Epithelial cell of esophagus (primary cell): Measurements from ENCODE around the gene STK10.

Experiments
- DNase-seq: peaks from one replicate; pipeline ENCODE4 v3.0.0; 2010; ENCODE audit warnings: low read depth
- H3K4me3 ChIP-seq: 2 replicates; pipeline ENCODE4 v1.5.1; 2011; ENCODE audit warnings: mild to moderate bottlenecking, low read length, control low read depth
- CTCF ChIP-seq: IDR thresholded peaks from 2 replicates; pipeline ENCODE4 v1.5.1; 2011; ENCODE audit warnings: low read depth, mild to moderate bottlenecking, low read length, control low read depth, inconsistent platforms; ENCODE audit not compliant: insufficient read depth; ENCODE audit errors: missing control alignments

Gene STK10

DNA sequence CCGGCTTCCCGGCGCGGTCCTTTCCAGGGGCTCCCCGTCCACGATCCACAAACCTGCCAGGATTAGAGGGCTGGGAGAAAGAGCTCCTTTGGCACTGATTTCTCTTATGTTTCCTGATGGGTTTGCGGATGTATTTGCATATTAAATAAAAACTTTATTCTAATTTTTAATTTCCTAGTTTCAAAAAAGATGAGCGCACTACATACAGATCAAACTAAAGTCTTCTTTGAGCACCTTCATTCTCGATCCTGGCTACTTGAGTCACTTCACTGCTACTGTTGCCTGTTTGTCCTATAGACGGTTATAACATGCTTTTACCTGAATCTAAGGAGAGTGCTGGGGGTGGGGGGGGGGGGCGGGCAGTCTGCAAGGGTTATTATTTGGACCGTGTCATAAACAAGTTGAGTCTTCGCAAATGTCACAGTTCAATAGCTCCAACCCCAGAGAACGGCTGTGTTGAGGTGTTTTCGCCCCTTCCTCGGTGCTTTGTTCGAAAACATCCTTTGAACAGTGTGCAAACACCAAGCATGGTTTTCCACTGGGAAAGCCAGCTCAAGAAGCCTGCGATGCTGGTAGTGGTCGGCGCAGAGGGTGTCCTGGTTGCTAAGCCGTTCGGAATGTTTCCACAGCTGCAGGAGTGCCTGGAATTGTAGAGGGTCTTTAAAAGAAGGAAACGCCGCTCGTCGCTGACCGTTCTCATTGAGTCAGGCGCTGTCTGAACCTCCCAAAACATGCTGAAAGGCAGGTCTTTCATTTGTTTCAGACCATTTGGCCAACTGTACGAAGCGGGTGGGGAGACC, 1.1 kb upstream of the STK10 start:
- TF ChIP-seq CTCF = no peak
- no peak for DNase-seq
- no peak overlapping the region for H3K4me3 ChIP-seq

- peak; percentile 92 for DNase-seq
- TF ChIP-seq CTCF = no peak
- H3K4me3 ChIP-seq = peak overlapping the region; percentile 64
Observed at GRCh38 chr5:172187118-172188032, 649 bp downstream of the STK10 start.

- no peak for DNase-seq
- H3K4me3 ChIP-seq = no peak overlapping the region
- TF ChIP-seq CTCF = no peak
Observed at GRCh38 chr5:172186114-172186695, 1.8 kb downstream of the STK10 start.

DNA sequence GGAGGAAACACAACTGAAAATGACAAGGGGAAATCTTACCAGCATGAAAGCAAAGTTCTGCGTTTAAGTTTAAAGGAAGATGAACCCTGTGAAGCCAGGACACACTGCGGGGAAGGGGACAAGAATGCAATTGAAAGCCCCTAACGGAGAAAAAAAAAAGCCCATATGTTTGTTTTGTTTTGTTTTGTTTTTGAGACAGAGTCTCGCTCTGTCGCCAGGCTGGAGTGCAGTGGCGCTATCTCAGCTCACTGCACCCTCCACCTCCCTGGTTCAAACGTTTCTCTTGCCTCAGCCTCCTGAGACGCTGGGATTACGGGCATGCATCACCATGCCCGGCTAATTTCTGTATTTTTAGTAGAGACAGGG, 2.9 kb downstream of the STK10 start:
- no peak for DNase-seq
- no peak overlapping the region for H3K4me3 ChIP-seq

DNA sequence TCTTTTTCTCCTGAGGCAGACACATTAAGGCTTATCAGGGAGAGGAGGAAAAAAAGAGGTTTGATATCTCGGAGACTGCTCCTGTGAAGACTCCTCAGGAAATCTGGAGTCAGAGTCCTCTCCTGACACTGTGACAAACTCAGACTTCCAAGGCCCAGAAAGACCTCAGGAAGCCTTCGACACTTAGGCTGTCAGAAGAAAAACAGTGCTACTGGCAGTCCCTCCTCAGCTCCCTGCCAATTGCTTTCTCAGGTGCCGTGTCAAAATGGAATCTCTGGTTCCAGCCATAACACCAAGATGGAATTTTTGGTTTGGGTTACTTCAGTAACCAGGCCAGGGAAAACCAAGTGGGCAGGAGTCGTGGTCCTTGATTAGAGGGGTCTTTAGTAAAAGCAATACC, 4.1 kb downstream of the STK10 start:
- DNase-seq = no peak
- no peak overlapping the region for H3K4me3 ChIP-seq
- TF ChIP-seq CTCF = no peak

More for the DNA sequence above, 2.9 kb downstream of the STK10 start:
- TF ChIP-seq CTCF = no peak

DNA sequence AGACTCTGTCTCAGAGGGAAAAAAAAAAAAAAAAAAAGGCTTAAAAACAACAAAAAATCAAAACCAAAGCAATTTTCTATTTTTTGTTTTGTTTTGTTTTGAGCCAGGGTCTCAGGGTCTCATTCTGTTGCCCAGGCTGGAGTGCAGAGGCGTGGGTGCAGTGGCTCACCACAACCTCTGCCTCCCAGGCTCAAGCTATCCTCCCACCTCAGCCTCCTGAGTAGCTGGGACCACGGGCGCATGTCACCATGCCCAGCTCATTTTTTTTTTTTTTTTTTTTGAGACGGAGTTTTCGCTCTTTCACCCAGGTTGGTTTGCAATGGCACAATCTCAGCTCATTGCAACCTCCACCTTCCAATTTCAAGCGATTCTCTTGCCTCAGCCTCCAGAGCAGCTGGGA, 5.7 kb downstream of the STK10 start:
- H3K4me3 ChIP-seq = no peak overlapping the region
- no peak for DNase-seq
- no peak for TF ChIP-seq CTCF
